CD4-positive, alpha-beta T cell (primary cell): ENCODE results near the gene SUSD2. TPM values are rescaled to one million over a fixed set of nuclear protein-coding genes. Genes with fewer than 3 reads are reported as not detected.

ENCODE experiments used
- ATAC-seq: fragments of 200-7000 bp; cut with Tn5 transposase; one replicate; pipeline ENCODE4 v1.10.0; 2022; ENCODE audit warnings: mild to moderate bottlenecking; ENCODE audit not compliant: poor library complexity
- CTCF ChIA-PET: fragments of 350-600 bp; sonication (Branson Sonifier 250); formaldehyde crosslinking; loops from one replicate; lab custom pipeline; 2021; ENCODE audit warnings: antibody characterized with exemption, inconsistent platforms; lab: Charles Lee
- POLR2A ChIA-PET: fragments of 350-600 bp; sonication (Branson Sonifier 250); formaldehyde crosslinking; loops from one replicate; lab custom pipeline; 2021; ENCODE audit warnings: antibody characterized with exemption, inconsistent platforms; lab: Charles Lee
- DNase-seq, 14 experiments: peaks; one replicate each; pipeline ENCODE4 v3.0.0-alpha.2; 2013 to 2020; ENCODE audit warnings: mixed read lengths in 2 of 14
- H3K27ac ChIP-seq, 2 donors: one replicate each; pipeline versions ENCODE4 v1.5.1 to v1.7.0; 2013; ENCODE audit warnings: low read length in 2 of 2, low read depth in 1 of 2, mild to moderate bottlenecking in 1 of 2
- H3K27me3 ChIP-seq, 2 experiments: 1 replicate in 1 of 2; 2 replicates in 1 of 2; pipeline versions ENCODE4 v1.6.1 to v1.7.0; 2013; ENCODE audit warnings: low read length in 2 of 2, control low read depth in 1 of 2, mild to moderate bottlenecking in 1 of 2, moderate library complexity in 1 of 2; ENCODE audit not compliant: insufficient read depth in 2 of 2, control insufficient read depth in 1 of 2
- H3K36me3 ChIP-seq: one replicate; pipeline ENCODE4 v1.6.1; 2013; ENCODE audit warnings: low read length, control low read depth; ENCODE audit not compliant: insufficient read depth
- H3K4me1 ChIP-seq: one replicate; pipeline ENCODE4 v1.6.1; 2013; ENCODE audit warnings: low read length, control low read depth; ENCODE audit not compliant: insufficient read depth
- H3K4me3 ChIP-seq: one replicate; pipeline ENCODE4 v1.5.1; 2013; ENCODE audit warnings: mild to moderate bottlenecking, low read length, moderate library complexity
- H3K9me3 ChIP-seq, 2 experiments: 1 replicate in 1 of 2; 2 replicates in 1 of 2; pipeline versions ENCODE4 v1.6.1 to v1.7.0; 2013; ENCODE audit warnings: low read length in 2 of 2, mild to moderate bottlenecking in 2 of 2, control low read depth in 1 of 2, moderate library complexity in 1 of 2; ENCODE audit not compliant: control insufficient read depth in 1 of 2, insufficient read depth in 1 of 2
- H3K27ac Mint-ChIP-seq: one replicate; pipeline ENCODE4 v1.8.0; 2020; ENCODE audit warnings: mixed read lengths
- H3K27me3 Mint-ChIP-seq: one replicate; pipeline ENCODE4 v1.8.0; 2021; ENCODE audit warnings: mixed read lengths
- H3K36me3 Mint-ChIP-seq: one replicate; pipeline ENCODE4 v1.8.0; 2021; ENCODE audit warnings: low read depth, mixed read lengths
- H3K4me1 Mint-ChIP-seq: one replicate; pipeline ENCODE4 v1.8.0; 2021; ENCODE audit warnings: low read depth, mixed read lengths
- H3K4me3 Mint-ChIP-seq: one replicate; pipeline ENCODE4 v1.8.0; 2020; ENCODE audit warnings: mild to moderate bottlenecking, mixed read lengths
- H3K9me3 Mint-ChIP-seq: one replicate; pipeline ENCODE4 v1.8.0; 2020; ENCODE audit warnings: mixed read lengths
- CTCF ChIP-seq: fragments of 200-600 bp; IDR thresholded peaks from one replicate; pipeline ENCODE4 v1.8.0; 2022; ENCODE audit warnings: antibody characterized with exemption, mild to moderate bottlenecking
- intact Hi-C, 2 experiments: fragments of 100-400 bp; cut with DNase I in 1 of 2; cut with micrococcal nuclease in 1 of 2; formaldehyde crosslinking; loops; one replicate each; pipeline versions ENCODE4 v1.15.1 to v1.9.0; 2023 to 2025; cut with DNase I, micrococcal nuclease
- total RNA-seq, 174 experiments: library from RNA in 2 of 174; stranded (reverse) in 2 of 174; gene quantifications; one replicate each; pipeline ENCODE4 v1.2.3 and lab custom pipeline; 2021 to 2026

SUSD2 gene
- total RNA-seq, 2 experiments from 2014 or later: 0.80 to 1.5 TPM

- peaks cover 89% of the 10 kb centered on the region for H3K4me1 Mint-ChIP-seq
- ATAC-seq (no peak), DNase-seq (no peak)
- peak overlapping the region; percentile 96 for H3K27ac Mint-ChIP-seq
- intact Hi-C loops: no loop called here
- no peak for TF ChIP-seq CTCF
- no peaks in the 10 kb centered on the region for H3K9me3 Mint-ChIP-seq
- CTCF ChIA-PET: no interaction called here
- H3K27me3 Mint-ChIP-seq: no peaks in the 10 kb centered on the region
- no peak overlapping the region for H3K4me3 Mint-ChIP-seq
- no peak overlapping the region for H3K4me3 ChIP-seq
- no peaks in the 10 kb centered on the region for H3K27me3 ChIP-seq
- H3K27ac ChIP-seq: peak overlapping the region in 1 of 2 donors; percentile 14
- peaks cover 6% of the 10 kb centered on the region for H3K36me3 ChIP-seq
- POLR2A ChIA-PET: no interaction called here
- no peaks in the 10 kb centered on the region for H3K36me3 Mint-ChIP-seq
- peaks cover 86% of the 10 kb centered on the region for H3K4me1 ChIP-seq
- H3K9me3 ChIP-seq: no peaks in the 10 kb centered on the region
These were observed 32.1 kb upstream of the SUSD2 start for GRCh38 chr22:24149198-24149590.

- no peak for TF ChIP-seq CTCF
- ChIA-PET POLR2A (interaction anchor here (0.8 to 6.7 kb wide), 9 partner anchors 13 to 1323 kb away, joined by 3 to 90 read pairs (median 10); partner anchors contain the start of genes ADORA2A, CABIN1 and SUSD2), CTCF (interaction anchor here (0.7 to 1.7 kb wide), 2 partner anchors 20 to 22 kb away, joined by 3 to 6 read pairs; no protein-coding TSS in a partner anchor)
- peaks cover 6% of the 10 kb centered on the region for H3K36me3 ChIP-seq
- Mint-ChIP-seq H3K9me3 (no peaks in the 10 kb centered on the region), H3K36me3 (peaks cover 9% of the 10 kb centered on the region), H3K4me3 (peak overlapping the region; percentile 80), H3K4me1 (peaks cover 83% of the 10 kb centered on the region), H3K27ac (peak overlapping the region; percentile 96), H3K27me3 (no peaks in the 10 kb centered on the region)
- peak overlapping the region; percentile 7 for H3K4me3 ChIP-seq
- peak overlapping the region; percentile 86 to 94 for H3K27ac ChIP-seq
- no peaks in the 10 kb centered on the region for H3K27me3 ChIP-seq
- intact Hi-C loops: loop anchor here in 1 of 2 experiments (1.0 kb wide), 1 partner anchor 19 kb away; no protein-coding TSS in a partner anchor
- peaks cover 79% of the 10 kb centered on the region for H3K4me1 ChIP-seq
- DNase-seq (peak in 13 of 14 experiments; percentile 20 to 80 (median 63)), ATAC-seq (peak; percentile 49)
- no peaks in the 10 kb centered on the region for H3K9me3 ChIP-seq
These were observed 27.9 kb upstream of the SUSD2 start for GRCh38 chr22:24153353-24153752.

- peak overlapping the region; percentile 80 for H3K4me3 Mint-ChIP-seq
- Histone ChIP-seq H3K27ac (peak overlapping the region; percentile 86 to 94), H3K9me3 (no peaks in the 10 kb centered on the region), H3K36me3 (peaks cover 8% of the 10 kb centered on the region), H3K4me3 (peak overlapping the region; percentile 7), H3K27me3 (no peaks in the 10 kb centered on the region), H3K4me1 (peaks cover 84% of the 10 kb centered on the region)
- no peaks in the 10 kb centered on the region for H3K27me3 Mint-ChIP-seq
- ChIA-PET CTCF (interaction anchor here (0.7 to 1.7 kb wide), 3 partner anchors 21 to 25 kb away, joined by 3 to 6 read pairs (median 4); no protein-coding TSS in a partner anchor), POLR2A (interaction anchor here (0.7 to 6.7 kb wide), 9 partner anchors 13 to 1323 kb away, joined by 3 to 90 read pairs (median 10); partner anchors contain the start of genes CABIN1 and SUSD2)
- H3K9me3 Mint-ChIP-seq: no peaks in the 10 kb centered on the region
- peaks cover 9% of the 10 kb centered on the region for H3K36me3 Mint-ChIP-seq
- no peak for ATAC-seq
- intact Hi-C loops: loop anchor here (1.0 to 2.0 kb wide), 2 partner anchors 13 to 20 kb away; no protein-coding TSS in a partner anchor
- H3K27ac Mint-ChIP-seq: peak overlapping the region; percentile 96
- no peak for TF ChIP-seq CTCF
- peak in 3 of 14 experiments; percentile 35 to 62 (median 39) for DNase-seq
- H3K4me1 Mint-ChIP-seq: peaks cover 84% of the 10 kb centered on the region
These were observed 27.3 kb upstream of the SUSD2 start for GRCh38 chr22:24153959-24154358.
